HG03520 (cell line): Measurements from ENCODE around the gene AKAP13.
"Not testable (repeated sequence)": the region's sequence is repeated elsewhere in the genome, so short reads cannot be mapped to it uniquely, and the experiment has no call there.

Source experiments
- ATAC-seq: cut with Tn5 transposase; IDR thresholded peaks from one replicate; pipeline ENCODE4 v1.9.1; 2021; ENCODE audit warnings: mild to moderate bottlenecking, moderate library complexity; ENCODE audit not compliant: unreplicated experiment

Gene AKAP13

GRCh38 chr15:85795337-85796305 is 415.2 kb downstream of the AKAP13 start:
- ATAC-seq, result no peak

- ATAC-seq, result not testable (repeated sequence)
These were observed 416.0 kb downstream of the AKAP13 start for GRCh38 chr15:85796371-85796770.
